ENCODE data around the gene SPATA20. TPM values are rescaled to one million over a fixed set of nuclear protein-coding genes. Genes with fewer than 3 reads are reported as not detected.

SPATA20 gene
- 30.5 and 31.0 TPM in 2 replicates for total RNA-seq

GRCh38 chr17:50547035-50547735 is at the start of gene SPATA20:
SPATA20 (plus strand) TSS chr17:50547174; CDS start chr17:50547209, 35 bp downstream.
- H3K4me3 Mint-ChIP-seq (ENCODE audit: low read depth): peak within 1 kb of the TSS; percentile 78

DNA sequence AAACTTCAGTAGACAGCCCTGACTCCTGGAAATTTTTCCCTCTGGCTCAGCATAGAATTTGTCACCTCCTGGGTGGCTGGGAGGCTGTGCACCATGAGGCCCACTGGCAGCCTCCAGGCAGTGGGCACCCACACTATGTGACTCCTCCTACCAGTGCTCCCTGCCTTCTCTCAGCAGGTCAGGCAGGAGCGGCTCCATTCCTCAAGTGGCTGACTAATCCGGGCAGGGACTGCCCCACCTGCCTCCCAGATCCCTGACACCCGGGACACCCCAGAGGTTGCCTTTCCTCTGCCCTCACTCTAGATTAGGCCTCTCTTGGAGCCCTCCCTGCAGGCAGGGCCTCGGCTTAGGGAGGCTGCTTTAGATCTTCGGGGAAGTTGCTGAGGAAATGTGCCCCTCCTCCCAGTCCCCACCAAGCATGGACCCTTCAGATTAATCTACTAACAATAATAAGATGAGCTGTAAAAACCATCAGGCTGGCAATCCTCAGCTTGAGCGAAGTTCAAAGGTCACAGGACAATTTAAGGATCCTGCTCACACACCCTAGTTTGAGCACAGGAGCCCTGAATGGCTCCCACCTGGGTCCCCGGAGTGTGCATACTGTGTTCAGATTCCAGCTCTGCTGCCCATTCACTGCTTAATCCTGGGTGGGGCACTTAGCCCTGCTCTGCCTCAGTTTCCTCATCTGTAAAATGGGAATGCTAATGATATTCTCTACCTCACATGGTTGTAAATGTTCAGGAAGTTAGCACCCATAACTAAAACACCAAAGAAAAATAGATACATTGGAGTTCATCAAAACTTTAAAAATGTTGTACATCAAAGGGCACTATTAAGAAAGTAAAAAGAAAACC is 48.7 kb upstream of the SPATA20 start:
- Mint-ChIP-seq H3K9me3 (no peaks in the 10 kb centered on the region), H3K36me3 (ENCODE audit: low read depth) (no peaks in the 10 kb centered on the region), H3K27me3 (ENCODE audit: low read depth) (peaks cover 2% of the 10 kb centered on the region), H3K4me1 (ENCODE audit: low read depth) (peaks cover 3% of the 10 kb centered on the region), H3K27ac (no peak overlapping the region), H3K4me3 (ENCODE audit: low read depth) (no peak overlapping the region)
- DNase-seq (ENCODE audit: low spot score): no peak
- intact Hi-C loops (cut with micrococcal nuclease): no loop called here

More at GRCh38 chr17:50547035-50547735, at the start of gene SPATA20:
- Mint-ChIP-seq H3K27me3 (ENCODE audit: low read depth) (peaks cover 18% of the 10 kb centered on the region), H3K9me3 (no peaks in the 10 kb centered on the region), H3K36me3 (ENCODE audit: low read depth) (no peaks in the 10 kb centered on the region), H3K27ac (peak within 1 kb of the TSS; percentile 44), H3K4me1 (ENCODE audit: low read depth) (peaks cover 10% of the 10 kb centered on the region)
- intact Hi-C loops (cut with micrococcal nuclease): loop anchor here (1.0 to 10.0 kb wide), 6 partner anchors 69 to 408 kb away; partner anchors contain the start of genes ANKRD40 and RSAD1
- DNase-seq (ENCODE audit: low spot score): peak; percentile 84

DNA sequence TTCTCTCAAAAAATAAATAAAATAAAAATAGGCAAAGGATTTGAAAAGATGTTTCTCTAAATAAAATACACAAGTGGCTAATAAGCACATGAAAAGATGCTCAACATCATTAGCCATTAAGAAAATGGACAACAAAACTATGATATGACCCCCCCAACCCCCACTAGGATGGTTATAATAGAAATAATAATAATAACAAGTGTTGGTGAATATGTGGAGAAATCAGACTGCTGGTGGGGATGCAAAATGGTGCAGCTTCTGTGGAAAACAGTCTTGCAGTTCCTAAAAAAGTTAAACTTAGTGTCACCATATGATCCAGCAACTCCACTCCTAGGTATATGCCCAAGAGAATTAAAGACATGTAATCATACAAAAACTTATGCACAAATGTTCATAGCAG is 47.7 kb upstream of the SPATA20 start:
- H3K36me3 Mint-ChIP-seq (ENCODE audit: low read depth): no peaks in the 10 kb centered on the region
- intact Hi-C loops (cut with micrococcal nuclease): no loop called here
- H3K4me3 Mint-ChIP-seq (ENCODE audit: low read depth): no peak overlapping the region

GRCh38 chr17:50499721-50500120 is 47.3 kb upstream of the SPATA20 start:
- Mint-ChIP-seq H3K4me1 (ENCODE audit: low read depth) (peaks cover 12% of the 10 kb centered on the region), H3K27me3 (ENCODE audit: low read depth) (no peaks in the 10 kb centered on the region), H3K9me3 (no peaks in the 10 kb centered on the region), H3K36me3 (ENCODE audit: low read depth) (no peaks in the 10 kb centered on the region), H3K27ac (no peak overlapping the region), H3K4me3 (ENCODE audit: low read depth) (no peak overlapping the region)
- intact Hi-C loops (cut with micrococcal nuclease): no loop called here
- no peak for DNase-seq (ENCODE audit: low spot score)

More for the DNA sequence above, 47.7 kb upstream of the SPATA20 start:
- no peak overlapping the region for H3K27ac Mint-ChIP-seq
- no peaks in the 10 kb centered on the region for H3K9me3 Mint-ChIP-seq
- peaks cover 9% of the 10 kb centered on the region for H3K4me1 Mint-ChIP-seq (ENCODE audit: low read depth)
- DNase-seq (ENCODE audit: low spot score): no peak
- H3K27me3 Mint-ChIP-seq (ENCODE audit: low read depth): no peaks in the 10 kb centered on the region

DNA sequence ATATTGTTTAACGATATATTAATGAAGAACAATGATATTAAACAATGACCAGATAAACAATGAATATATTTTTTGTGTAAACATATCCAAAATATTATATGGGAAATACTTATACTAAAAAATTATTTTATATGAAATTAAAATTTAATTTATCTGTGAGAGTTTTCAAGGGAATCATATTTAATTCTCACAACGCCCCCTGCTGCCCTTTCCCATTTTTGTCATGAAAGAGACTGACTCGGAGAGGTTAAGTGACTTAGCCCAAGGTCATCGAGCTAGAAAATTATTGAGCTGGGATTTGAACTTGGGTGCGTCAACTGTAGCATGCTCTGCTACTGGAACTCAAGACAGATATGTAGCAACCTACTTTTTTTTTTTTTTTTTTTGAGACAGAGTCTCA is 45.9 kb upstream of the SPATA20 start:
- Mint-ChIP-seq H3K9me3 (no peaks in the 10 kb centered on the region), H3K27me3 (ENCODE audit: low read depth) (no peaks in the 10 kb centered on the region), H3K4me1 (ENCODE audit: low read depth) (peaks cover 13% of the 10 kb centered on the region), H3K4me3 (ENCODE audit: low read depth) (no peak overlapping the region), H3K27ac (no peak overlapping the region), H3K36me3 (ENCODE audit: low read depth) (no peaks in the 10 kb centered on the region)
- intact Hi-C loops (cut with micrococcal nuclease): no loop called here
- no peak for DNase-seq (ENCODE audit: low spot score)

DNA sequence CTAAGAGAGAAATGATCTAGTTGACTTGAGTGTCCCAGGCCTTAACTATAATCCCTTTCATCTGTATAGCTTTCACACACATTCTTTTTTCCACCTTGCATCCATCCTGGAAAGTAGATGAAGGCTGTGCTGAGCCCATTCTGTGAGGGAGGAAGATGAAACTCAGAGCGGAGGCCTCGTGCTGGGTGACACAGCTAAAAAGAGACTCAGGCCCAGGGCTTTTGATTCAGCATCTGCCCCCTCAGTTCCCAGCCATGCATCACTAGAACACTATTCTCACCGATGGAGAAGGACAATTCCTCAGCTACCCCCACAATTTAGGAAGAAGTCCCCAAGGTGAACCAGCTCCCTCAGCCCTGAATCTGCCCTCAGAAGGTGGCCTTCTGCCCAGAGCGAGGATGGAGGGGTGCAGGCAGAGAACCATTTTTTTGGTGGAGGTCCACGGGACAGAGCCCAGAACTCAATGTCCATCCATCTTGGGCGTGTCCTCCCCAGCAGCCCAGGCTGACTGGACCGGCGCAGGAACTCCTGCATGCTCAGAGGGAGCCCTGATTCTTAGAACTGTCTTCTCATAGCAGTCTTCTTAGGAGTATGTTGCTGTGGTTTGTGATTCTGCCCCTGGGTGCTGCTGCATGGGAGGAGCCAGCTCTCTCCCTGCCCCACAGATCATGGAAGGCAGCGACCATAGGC is 44.5 kb upstream of the SPATA20 start:
- intact Hi-C loops (cut with micrococcal nuclease): no loop called here
- Mint-ChIP-seq H3K27ac (no peak overlapping the region), H3K4me1 (ENCODE audit: low read depth) (peaks cover 14% of the 10 kb centered on the region), H3K36me3 (ENCODE audit: low read depth) (no peaks in the 10 kb centered on the region), H3K27me3 (ENCODE audit: low read depth) (no peaks in the 10 kb centered on the region), H3K9me3 (no peaks in the 10 kb centered on the region), H3K4me3 (ENCODE audit: low read depth) (no peak overlapping the region)
- DNase-seq (ENCODE audit: low spot score): no peak

DNA sequence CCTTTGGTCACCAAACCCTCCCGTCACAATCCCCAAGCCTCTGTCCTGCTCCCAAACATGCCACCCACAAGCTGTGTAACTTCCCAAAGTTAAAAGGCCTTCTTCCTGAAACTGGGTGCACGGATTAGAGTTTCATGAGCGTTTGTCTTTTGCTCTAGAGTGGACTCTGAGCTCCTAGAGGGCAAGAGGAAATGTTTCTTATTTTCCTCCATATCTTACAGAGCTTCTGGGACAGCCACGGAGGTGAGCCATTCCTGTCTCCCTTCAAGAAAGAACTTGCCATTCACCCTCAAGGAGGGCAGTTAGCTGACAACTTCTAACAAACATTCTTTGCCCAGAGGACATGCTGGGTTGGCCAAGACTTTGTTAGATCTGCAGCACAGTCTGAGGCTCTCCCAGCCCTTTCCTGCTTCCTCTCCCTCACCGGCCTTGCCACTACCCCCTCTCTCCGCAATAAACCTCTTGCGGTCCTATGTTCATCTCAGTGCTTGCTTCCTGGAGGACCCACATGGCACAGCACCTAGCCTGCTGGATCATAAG is 41.3 kb upstream of the SPATA20 start:
- Mint-ChIP-seq H3K9me3 (no peaks in the 10 kb centered on the region), H3K27ac (no peak overlapping the region), H3K27me3 (ENCODE audit: low read depth) (no peaks in the 10 kb centered on the region), H3K4me3 (ENCODE audit: low read depth) (no peak overlapping the region), H3K36me3 (ENCODE audit: low read depth) (no peaks in the 10 kb centered on the region), H3K4me1 (ENCODE audit: low read depth) (peaks cover 35% of the 10 kb centered on the region)
- DNase-seq (ENCODE audit: low spot score): no peak
- intact Hi-C loops (cut with micrococcal nuclease): no loop called here

DNA sequence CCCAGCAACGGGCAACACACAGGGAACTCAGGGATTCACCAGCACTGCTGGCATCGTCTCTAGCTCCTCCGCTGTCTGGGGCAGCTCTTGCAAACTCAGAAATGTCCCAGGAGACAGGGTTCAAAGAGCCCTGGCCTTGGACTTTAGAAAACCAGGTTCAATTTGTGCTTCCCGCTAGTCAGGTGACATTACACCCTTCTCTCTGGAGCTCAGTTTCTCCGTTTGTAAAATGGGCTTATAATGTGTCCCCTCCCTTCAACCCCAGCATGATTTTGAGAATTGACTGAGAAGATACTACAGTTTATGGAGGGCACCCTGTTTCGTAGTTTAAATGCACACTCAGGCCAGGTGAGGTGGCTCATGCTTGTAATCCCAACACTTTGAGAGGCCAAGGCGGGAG is 40.7 kb upstream of the SPATA20 start:
- Mint-ChIP-seq H3K9me3 (no peaks in the 10 kb centered on the region), H3K4me3 (ENCODE audit: low read depth) (no peak overlapping the region), H3K36me3 (ENCODE audit: low read depth) (no peaks in the 10 kb centered on the region), H3K4me1 (ENCODE audit: low read depth) (peaks cover 42% of the 10 kb centered on the region), H3K27me3 (ENCODE audit: low read depth) (no peaks in the 10 kb centered on the region), H3K27ac (no peak overlapping the region)
- intact Hi-C loops (cut with micrococcal nuclease): no loop called here
- no peak for DNase-seq (ENCODE audit: low spot score)

DNA sequence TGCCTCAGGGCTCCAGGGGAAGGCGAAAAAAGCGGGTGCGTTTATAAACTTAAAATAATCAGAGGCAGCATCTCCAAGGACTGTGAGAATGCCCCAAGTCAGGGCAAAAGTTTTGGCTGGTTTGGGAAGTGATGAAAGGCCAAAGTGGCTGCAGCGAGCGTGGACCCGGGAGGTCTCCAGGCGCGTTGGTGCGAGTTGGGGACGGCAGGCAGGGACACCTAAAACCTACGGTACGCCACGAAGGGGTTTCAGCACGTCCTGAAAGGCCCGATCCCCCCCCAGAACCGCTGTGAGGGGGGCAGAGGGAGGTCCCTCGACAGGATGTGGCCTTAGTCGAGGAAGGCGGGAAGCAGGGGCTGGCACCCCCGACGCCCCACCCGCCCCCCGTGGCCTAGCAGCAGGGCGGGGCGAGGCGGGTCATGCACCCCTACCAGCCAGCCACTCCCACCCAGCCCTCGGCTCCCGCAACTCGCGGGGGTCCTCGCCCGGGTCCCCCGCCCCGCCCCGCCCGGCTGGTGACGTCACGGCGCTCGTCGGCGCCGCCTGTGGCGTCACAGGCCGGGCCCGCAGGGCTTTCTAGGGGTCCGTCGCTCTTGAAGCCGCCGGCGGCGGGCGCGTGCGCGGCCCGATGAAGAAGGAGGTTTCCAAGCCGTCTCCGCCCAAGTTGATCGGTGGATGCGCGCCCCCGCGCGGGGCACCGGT is 39.0 kb upstream of the SPATA20 start, which contains the start of gene MYCBPAP:
TSS of gene MYCBPAP (plus strand) at position 569 of the 702 bp plus-strand sequence. CDS start 236 bp downstream, outside the sequence.
- peak within 1 kb of the TSS; percentile 90 for H3K4me3 Mint-ChIP-seq (ENCODE audit: low read depth)
- H3K27me3 Mint-ChIP-seq (ENCODE audit: low read depth): no peaks in the 10 kb centered on the region
- no peaks in the 10 kb centered on the region for H3K9me3 Mint-ChIP-seq
- intact Hi-C loops (cut with micrococcal nuclease): loop anchor here (2.0 kb wide), 1 partner anchor 29 kb away; the partner anchor contains the start of gene RSAD1
- H3K4me1 Mint-ChIP-seq (ENCODE audit: low read depth): peaks cover 49% of the 10 kb centered on the region
- peak; percentile 79 for DNase-seq (ENCODE audit: low spot score)
- peak within 1 kb of the TSS; percentile 90 for H3K27ac Mint-ChIP-seq
- H3K36me3 Mint-ChIP-seq (ENCODE audit: low read depth): no peaks in the 10 kb centered on the region

GRCh38 chr17:50508573-50509460 is 38.2 kb upstream of the SPATA20 start:
- Mint-ChIP-seq H3K36me3 (ENCODE audit: low read depth) (no peaks in the 10 kb centered on the region), H3K27me3 (ENCODE audit: low read depth) (no peaks in the 10 kb centered on the region), H3K4me1 (ENCODE audit: low read depth) (peaks cover 46% of the 10 kb centered on the region), H3K27ac (peak overlapping the region; percentile 85), H3K4me3 (ENCODE audit: low read depth) (peak overlapping the region; percentile 90), H3K9me3 (no peaks in the 10 kb centered on the region)
- intact Hi-C loops (cut with micrococcal nuclease): loop anchor here (2.0 kb wide), 1 partner anchor 30 kb away; the partner anchor contains the start of gene RSAD1
- no peak for DNase-seq (ENCODE audit: low spot score)

DNA sequence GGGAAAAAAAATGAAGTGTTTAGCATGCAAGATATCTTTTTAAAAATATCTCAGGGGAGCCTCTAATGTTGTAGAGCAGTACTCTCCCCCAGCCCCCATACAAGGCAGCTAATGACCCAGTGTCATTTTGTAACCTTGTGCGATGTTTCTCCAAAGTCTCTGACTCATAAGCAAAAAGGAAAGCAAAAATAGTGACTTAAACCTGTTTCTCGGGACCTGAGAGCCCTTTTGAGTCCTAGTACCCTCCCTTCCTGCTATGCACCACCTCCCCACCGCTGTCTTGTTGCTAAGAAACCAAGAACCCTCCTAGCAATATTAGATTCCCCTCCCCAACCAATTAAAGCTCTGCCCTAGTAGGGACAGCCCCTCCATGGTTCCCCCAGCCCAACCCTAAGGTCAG is 35.9 kb upstream of the SPATA20 start:
- peak; percentile 66 for DNase-seq (ENCODE audit: low spot score)
- Mint-ChIP-seq H3K36me3 (ENCODE audit: low read depth) (no peaks in the 10 kb centered on the region), H3K27me3 (ENCODE audit: low read depth) (no peaks in the 10 kb centered on the region), H3K4me1 (ENCODE audit: low read depth) (peaks cover 39% of the 10 kb centered on the region), H3K9me3 (no peaks in the 10 kb centered on the region), H3K4me3 (ENCODE audit: low read depth) (no peak overlapping the region), H3K27ac (peak overlapping the region; percentile 84)
- intact Hi-C loops (cut with micrococcal nuclease): loop anchor here (2.0 kb wide), 1 partner anchor 32 kb away; no protein-coding TSS in a partner anchor
